ENCODE measurements around the gene TRAF2. TPM values are rescaled to one million over a fixed set of nuclear protein-coding genes. Genes with fewer than 3 reads are reported as not detected.

TRAF2 gene
- total RNA-seq, 1 experiment from 2014 or later = 29.2 TPM

DNA sequence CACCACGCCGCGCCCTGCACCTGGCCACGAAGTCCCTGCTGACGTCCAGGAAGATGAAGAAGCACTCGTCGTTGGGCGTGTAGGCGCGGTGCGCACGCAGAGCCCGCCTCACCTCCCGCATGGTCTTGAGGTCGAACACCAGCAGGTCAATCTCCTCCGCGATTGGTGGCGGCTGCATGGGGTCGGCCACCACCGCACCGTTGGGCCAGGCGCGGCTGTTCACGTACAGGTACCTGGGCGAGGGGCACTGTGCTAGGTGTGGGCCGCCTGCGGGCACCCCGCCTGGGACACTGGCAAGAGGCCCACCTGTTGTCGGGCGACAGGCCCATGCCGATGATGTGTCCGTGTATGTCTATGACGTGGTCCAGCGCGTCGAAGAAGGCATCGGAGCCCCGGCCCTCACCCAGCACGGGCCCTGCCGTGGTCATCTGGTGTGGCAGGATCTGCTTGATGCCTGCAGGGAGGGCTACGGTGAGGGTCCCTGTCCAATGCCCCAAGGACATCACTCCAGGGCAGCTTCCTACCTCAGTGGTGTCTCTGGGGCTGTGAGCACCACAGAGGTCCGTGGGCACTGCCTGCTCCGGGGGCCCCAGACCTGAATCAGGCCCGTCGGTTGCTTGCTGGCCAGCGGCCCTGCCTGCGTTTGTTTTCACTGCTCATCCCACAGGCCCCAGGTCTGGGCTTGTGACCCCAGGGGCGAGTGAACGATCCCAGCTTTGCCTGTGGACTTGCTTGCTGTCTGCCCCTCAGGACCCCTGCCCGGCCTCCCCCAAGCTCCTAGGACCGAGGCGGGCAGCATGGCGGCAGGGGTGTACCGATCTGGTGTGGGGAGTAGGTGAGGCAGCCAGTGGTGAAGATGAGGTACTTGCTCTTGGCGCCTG is 55.2 kb downstream of the TRAF2 start:
- CTCF ChIA-PET = interaction anchor here (0.5 kb wide), 1 partner anchor 37 kb away, joined by 9 read pairs; no protein-coding TSS in a partner anchor
- POLR2A ChIA-PET (ENCODE audit: low non-redundant PET) = no interaction called here
- no peaks in the 10 kb centered on the region for H3K27me3 ChIP-seq (replicated peaks; ENCODE audit: insufficient read depth, low read depth, low read length, poor library complexity)
- H3K9me3 ChIP-seq (ENCODE audit: low read depth, low read length, poor library complexity, severe bottlenecking) = no peaks in the 10 kb centered on the region
- no peak for DNase-seq (ENCODE audit: low spot score)
- no peak overlapping the region for H3K27ac ChIP-seq (ENCODE audit: low read depth, low read length, poor library complexity, severe bottlenecking)
- peaks cover 33% of the 10 kb centered on the region for H3K36me3 ChIP-seq (ENCODE audit: insufficient read depth, low read length, poor library complexity, severe bottlenecking)
- no peak overlapping the region for H3K4me3 ChIP-seq (ENCODE audit: low read depth, low read length, poor library complexity, severe bottlenecking)
- intact Hi-C loops (cut with micrococcal nuclease; ENCODE audit: unreplicated experiment) = no loop called here
- TF ChIP-seq CTCF (conservative IDR thresholded peaks at IDR 0.05; ENCODE audit: low read depth, low read length) (no peak), EZH2 (IDR thresholded peaks at IDR 0.05; ENCODE audit: borderline replicate concordance, low read depth, low read length, poor library complexity, severe bottlenecking) (no peak)
- BruUV-seq (replicated peaks) = no TSS peak
- H3K4me1 ChIP-seq (ENCODE audit: insufficient read depth, low read length, poor library complexity, severe bottlenecking) = no peaks in the 10 kb centered on the region

GRCh38 chr9:136942112-136942880 is 56.0 kb downstream of the TRAF2 start:
- Histone ChIP-seq H3K4me1 (ENCODE audit: insufficient read depth, low read length, poor library complexity, severe bottlenecking) (no peaks in the 10 kb centered on the region), H3K9me3 (ENCODE audit: low read depth, low read length, poor library complexity, severe bottlenecking) (no peaks in the 10 kb centered on the region), H3K27ac (ENCODE audit: low read depth, low read length, poor library complexity, severe bottlenecking) (no peak overlapping the region), H3K36me3 (ENCODE audit: insufficient read depth, low read length, poor library complexity, severe bottlenecking) (peaks cover 33% of the 10 kb centered on the region), H3K4me3 (ENCODE audit: low read depth, low read length, poor library complexity, severe bottlenecking) (no peak overlapping the region), H3K27me3 (replicated peaks; ENCODE audit: insufficient read depth, low read depth, low read length, poor library complexity) (no peaks in the 10 kb centered on the region)
- POLR2A ChIA-PET (ENCODE audit: low non-redundant PET) = no interaction called here
- no peak for DNase-seq (ENCODE audit: low spot score)
- BruUV-seq (replicated peaks) = no TSS peak
- intact Hi-C loops (cut with micrococcal nuclease; ENCODE audit: unreplicated experiment) = no loop called here
- no peak for TF ChIP-seq EZH2 (IDR thresholded peaks at IDR 0.05; ENCODE audit: borderline replicate concordance, low read depth, low read length, poor library complexity, severe bottlenecking)
- CTCF ChIA-PET = interaction anchor here (0.5 kb wide), 1 partner anchor 36 kb away, joined by 9 read pairs; no protein-coding TSS in a partner anchor

DNA sequence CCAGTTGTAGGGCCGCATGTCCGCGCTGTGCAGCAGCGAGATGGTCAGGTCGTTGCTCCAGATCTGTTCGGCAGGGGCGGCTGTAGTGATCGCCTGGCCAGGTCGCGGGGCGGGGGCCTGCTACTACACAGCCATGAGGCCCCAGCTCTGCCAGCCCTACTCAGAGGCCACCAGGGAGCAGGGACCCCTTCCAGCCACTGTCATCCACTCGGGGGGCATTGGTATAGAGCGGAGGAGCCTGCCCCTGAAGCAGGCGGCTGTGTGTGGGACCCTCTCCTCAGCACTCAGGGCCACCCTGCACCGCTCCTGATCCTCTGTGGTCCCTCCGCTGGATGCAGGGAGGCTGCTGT is 56.5 kb downstream of the TRAF2 start:
- intact Hi-C loops (cut with micrococcal nuclease; ENCODE audit: unreplicated experiment) = no loop called here
- ChIA-PET CTCF (no interaction called here), POLR2A (ENCODE audit: low non-redundant PET) (no interaction called here)
- TF ChIP-seq EZH2 (IDR thresholded peaks at IDR 0.05; ENCODE audit: borderline replicate concordance, low read depth, low read length, poor library complexity, severe bottlenecking) (no peak), CTCF (conservative IDR thresholded peaks at IDR 0.05; ENCODE audit: low read depth, low read length) (no peak)
- BruUV-seq (replicated peaks) = no TSS peak
- H3K36me3 ChIP-seq (ENCODE audit: insufficient read depth, low read length, poor library complexity, severe bottlenecking) = peaks cover 33% of the 10 kb centered on the region
- H3K9me3 ChIP-seq (ENCODE audit: low read depth, low read length, poor library complexity, severe bottlenecking) = no peaks in the 10 kb centered on the region
- DNase-seq (ENCODE audit: low spot score) = no peak
- no peaks in the 10 kb centered on the region for H3K27me3 ChIP-seq (replicated peaks; ENCODE audit: insufficient read depth, low read depth, low read length, poor library complexity)
- H3K4me1 ChIP-seq (ENCODE audit: insufficient read depth, low read length, poor library complexity, severe bottlenecking) = no peaks in the 10 kb centered on the region
- peak overlapping the region; percentile 37 for H3K27ac ChIP-seq (ENCODE audit: low read depth, low read length, poor library complexity, severe bottlenecking)
- H3K4me3 ChIP-seq (ENCODE audit: low read depth, low read length, poor library complexity, severe bottlenecking) = peak overlapping the region; percentile 92
